Gastroesophageal sphincter (tissue), 3 donors: Measurements from ENCODE around the gene PNLIPRP3.

Source experiments
- CTCF ChIP-seq, 4 experiments: fragments of 200-600 bp in 2 of 4; fragments of 450-650 bp in 2 of 4; sonication (generic) in 1 of 4; IDR thresholded peaks; one replicate each; pipeline ENCODE4 v1.5.1; 2017 to 2019; ENCODE audit warnings: antibody characterized with exemption in 4 of 4, mild to moderate bottlenecking in 2 of 4, moderate library complexity in 2 of 4
- EP300 ChIP-seq: sonication (generic); formaldehyde crosslinking; IDR thresholded peaks from one replicate; pipeline ENCODE4 v1.6.1; 2017; ENCODE audit warnings: antibody characterized with exemption, mild to moderate bottlenecking
- POLR2A ChIP-seq, 2 donors: fragments of 450-650 bp; IDR thresholded peaks; one replicate each; pipeline ENCODE4 v1.6.1; 2017; ENCODE audit warnings: antibody characterized with exemption in 2 of 2, mild to moderate bottlenecking in 2 of 2, moderate library complexity in 1 of 2

GRCh38 chr10:116437076-116437692, 9.5 kb downstream of the PNLIPRP3 start:
- TF ChIP-seq EP300: no peak
- TF ChIP-seq POLR2A (IDR thresholded peaks at IDR 0.05): no peak
- no peak for TF ChIP-seq CTCF (IDR thresholded peaks at IDR 0.05)
